H9 (cell line): ENCODE measurements around the gene DLEC1. TPM values are rescaled to one million over a fixed set of nuclear protein-coding genes. Genes with fewer than 3 reads are reported as not detected.

Experiments
- DNase-seq: peaks from one replicate; pipeline ENCODE4 v3.0.0-alpha.2; 2017
- H2AFZ ChIP-seq: one replicate; pipeline ENCODE4 v1.6.1; 2013; ENCODE audit warnings: mild to moderate bottlenecking, low read length, control low read depth, moderate library complexity
- H2AK5ac ChIP-seq: 2 replicates; pipeline ENCODE4 v1.6.1; 2013; ENCODE audit warnings: low read length, control low read depth, mixed read lengths; ENCODE audit not compliant: insufficient read length
- H2BK120ac ChIP-seq: one replicate; pipeline ENCODE4 v1.6.1; 2013; ENCODE audit warnings: low read depth, mild to moderate bottlenecking, low read length, control low read depth, inconsistent platforms; ENCODE audit not compliant: poor library complexity, severe bottlenecking
- H2BK12ac ChIP-seq: 2 replicates; pipeline ENCODE4 v1.6.1; 2013; ENCODE audit warnings: low read length, control low read depth, mixed read lengths, low read depth; ENCODE audit not compliant: insufficient read length
- H2BK15ac ChIP-seq: 2 replicates; pipeline ENCODE4 v1.6.1; 2013; ENCODE audit warnings: low read depth, low read length, control low read depth
- H2BK20ac ChIP-seq: one replicate; pipeline ENCODE4 v1.6.1; 2013; ENCODE audit warnings: low read depth, mild to moderate bottlenecking, low read length, control low read depth, inconsistent platforms; ENCODE audit not compliant: poor library complexity, severe bottlenecking
- H2BK5ac ChIP-seq: 2 replicates; pipeline ENCODE4 v1.6.1; 2013; ENCODE audit warnings: low read length, control low read depth, mixed read lengths; ENCODE audit not compliant: insufficient read length
- H3K14ac ChIP-seq: 2 replicates; pipeline ENCODE4 v1.6.1; 2013; ENCODE audit warnings: low read length, control low read depth; ENCODE audit not compliant: insufficient read depth
- H3K18ac ChIP-seq: 2 replicates; pipeline ENCODE4 v1.6.1; 2013; ENCODE audit warnings: low read depth, mild to moderate bottlenecking, mixed read lengths, low read length, control low read depth; ENCODE audit not compliant: insufficient read length
- H3K23ac ChIP-seq: 2 replicates; pipeline ENCODE4 v1.6.1; 2013; ENCODE audit warnings: low read length, control low read depth, mixed read lengths, low read depth; ENCODE audit not compliant: insufficient read length
- H3K23me2 ChIP-seq: 2 replicates; pipeline ENCODE4 v1.6.1; 2013; ENCODE audit warnings: low read depth, mild to moderate bottlenecking, mixed read lengths, low read length, control low read depth; ENCODE audit not compliant: insufficient read length, poor library complexity, severe bottlenecking
- H3K27ac ChIP-seq: 2 replicates; pipeline ENCODE4 v1.5.1; 2013; ENCODE audit warnings: low read length, control low read depth, mixed read lengths, low read depth; ENCODE audit not compliant: insufficient read length
- H3K27me3 ChIP-seq: 2 replicates; pipeline ENCODE4 v1.6.1; 2013; ENCODE audit warnings: low read length, control low read depth, inconsistent platforms; ENCODE audit not compliant: insufficient read depth
- H3K4ac ChIP-seq: 2 replicates; pipeline ENCODE4 v1.6.1; 2013; ENCODE audit warnings: low read depth, mild to moderate bottlenecking, control low read depth, inconsistent platforms, low read length, moderate library complexity
- H3K4me1 ChIP-seq: 2 replicates; pipeline ENCODE4 v1.6.1; 2013; ENCODE audit warnings: low read length, control low read depth, inconsistent platforms; ENCODE audit not compliant: insufficient read depth
- H3K4me2 ChIP-seq: 2 replicates; pipeline ENCODE4 v1.6.1; 2013; ENCODE audit warnings: low read length, control low read depth, mixed read lengths; ENCODE audit not compliant: insufficient read length, insufficient read depth
- H3K56ac ChIP-seq: 2 replicates; pipeline ENCODE4 v1.6.1; 2013; ENCODE audit warnings: low read depth, mild to moderate bottlenecking, mixed read lengths, low read length, control low read depth; ENCODE audit not compliant: insufficient read length
- H3K79me1 ChIP-seq: 2 replicates; pipeline ENCODE4 v1.6.1; 2013; ENCODE audit warnings: low read depth, mild to moderate bottlenecking, moderate library complexity, low read length, control low read depth, inconsistent platforms; ENCODE audit not compliant: insufficient read depth, poor library complexity, severe bottlenecking
- H3K79me2 ChIP-seq: 2 replicates; pipeline ENCODE4 v1.6.1; 2013; ENCODE audit warnings: low read length, control low read depth, inconsistent platforms; ENCODE audit not compliant: insufficient read depth
- H3K9ac ChIP-seq: 2 replicates; pipeline ENCODE4 v1.6.1; 2013; ENCODE audit warnings: low read length, control low read depth, mixed read lengths; ENCODE audit not compliant: insufficient read length; ENCODE audit errors: extremely low read depth
- H3K9me3 ChIP-seq: one replicate; pipeline ENCODE4 v1.6.1; 2013; ENCODE audit warnings: low read depth, low read length, inconsistent platforms; ENCODE audit not compliant: control insufficient read depth
- H3T11ph ChIP-seq: one replicate; pipeline ENCODE4 v1.6.1; 2013; ENCODE audit warnings: mild to moderate bottlenecking, low read length, control low read depth, inconsistent platforms
- H4K20me1 ChIP-seq: one replicate; pipeline ENCODE4 v1.6.1; 2013; ENCODE audit not compliant: control insufficient read depth, insufficient read length, insufficient read depth
- H4K5ac ChIP-seq: 2 replicates; pipeline ENCODE4 v1.6.1; 2013; ENCODE audit warnings: low read depth, mild to moderate bottlenecking, mixed read lengths, low read length, control low read depth; ENCODE audit not compliant: insufficient read length
- H4K8ac ChIP-seq: replicated peaks from 2 replicates; pipeline ENCODE4 v1.6.1; 2013; ENCODE audit warnings: low read length, control low read depth, mixed read lengths, low read depth; ENCODE audit not compliant: insufficient read length
- H4K91ac ChIP-seq: 2 replicates; pipeline ENCODE4 v1.6.1; 2013; ENCODE audit warnings: low read depth, mild to moderate bottlenecking, moderate library complexity, mixed read lengths, low read length, control low read depth; ENCODE audit not compliant: insufficient read length
- H3K27ac Mint-ChIP-seq, 3 experiments: 2 replicates in 2 of 3; 3 replicates in 1 of 3; pipeline ENCODE4 v1.8.0; 2020 to 2021; ENCODE audit warnings: mixed read lengths in 3 of 3, mild to moderate bottlenecking in 1 of 3, moderate library complexity in 1 of 3
- H3K27me3 Mint-ChIP-seq: 2 replicates; pipeline ENCODE4 v1.8.0; 2021; ENCODE audit warnings: low read depth, mild to moderate bottlenecking, moderate library complexity, mixed read lengths
- H3K36me3 Mint-ChIP-seq, 3 experiments: 2 replicates in 2 of 3; 3 replicates in 1 of 3; pipeline ENCODE4 v1.8.0; 2020 to 2021; ENCODE audit warnings: low read depth in 3 of 3, mixed read lengths in 3 of 3; ENCODE audit not compliant: insufficient read depth in 1 of 3
- H3K4me1 Mint-ChIP-seq, 2 experiments: 2 replicates each; pipeline ENCODE4 v1.8.0; 2020; ENCODE audit warnings: mixed read lengths in 2 of 2
- H3K4me3 Mint-ChIP-seq, 2 experiments: 2 replicates in 1 of 2; 3 replicates in 1 of 2; pipeline ENCODE4 v1.8.0; 2020 to 2021; ENCODE audit warnings: mild to moderate bottlenecking in 2 of 2, mixed read lengths in 2 of 2, moderate library complexity in 1 of 2
- H3K9me3 Mint-ChIP-seq, 2 experiments: 2 replicates in 1 of 2; 3 replicates in 1 of 2; pipeline ENCODE4 v1.8.0; 2020; ENCODE audit warnings: mild to moderate bottlenecking in 2 of 2, mixed read lengths in 2 of 2, moderate library complexity in 1 of 2
- CTCF ChIP-seq: fragments of 200-600 bp; sonication (generic); conservative IDR thresholded peaks from 3 replicates; pipeline ENCODE4 v1.8.0; 2021; ENCODE audit warnings: antibody characterized with exemption, mild to moderate bottlenecking
- WGBS: extraction: QIAGEN DNeasy Blood & Tissue Kit; methylation state at CpG from one replicate; pipeline ENCODE4 v1.1.7; 2013; ENCODE audit warnings: missing lambda C conversion rate, low lambda C conversion rate, mixed read lengths; ENCODE audit not compliant: insufficient read length; ENCODE audit errors: extremely low coverage; 5-methylcytosine and 5-hydroxymethylcytosine counted together
- total RNA-seq: library from RNA; stranded (reverse); gene quantifications from 2 replicates; pipeline ENCODE4 v1.2.1, GENCODE V29; 2021

Gene DLEC1
- total RNA-seq, 1 experiment from 2014 or later = 2.1 TPM

- H3K4me2 ChIP-seq = no peak overlapping the region
- no peaks in the 10 kb centered on the region for H4K20me1 ChIP-seq
- H4K5ac ChIP-seq = no peak overlapping the region
- no peak overlapping the region for H2AK5ac ChIP-seq
- H2BK120ac ChIP-seq = no peak overlapping the region
- H3K79me2 ChIP-seq = no peaks in the 10 kb centered on the region
- no peak overlapping the region for H3K9ac ChIP-seq
- no peaks in the 10 kb centered on the region for H3K9me3 ChIP-seq
- Mint-ChIP-seq H3K36me3 (peaks cover 0 to 18% (median 14%) of the 10 kb centered on the region in 3 experiments; a peak in 6 of 7 replicates), H3K4me3 (no peak overlapping the region; a peak in 1 of 5 replicates), H3K4me1 (peaks cover 7 to 9% of the 10 kb centered on the region in 2 experiments), H3K27me3 (no peaks in the 10 kb centered on the region; the same call in 1 of the 2 replicates), H3K27ac (peak overlapping the region in 2 of 3 experiments; percentile 32 to 83; a peak in 2 of 7 replicates), H3K9me3 (no peaks in the 10 kb centered on the region; a peak in 1 of 5 replicates)
- no peak overlapping the region for H2BK5ac ChIP-seq
- no peak overlapping the region for H3K14ac ChIP-seq
- no peak overlapping the region for H3K56ac ChIP-seq
- H3K23me2 ChIP-seq = no peaks in the 10 kb centered on the region
- H3K4me1 ChIP-seq = no peaks in the 10 kb centered on the region
- no peak overlapping the region for H2BK15ac ChIP-seq
- WGBS = no CpG with 5 or more reads among the region's 14 CpGs
- H4K91ac ChIP-seq = no peak overlapping the region
- no peak overlapping the region for H3K27ac ChIP-seq
- H4K8ac ChIP-seq = no peak overlapping the region
- H3K27me3 ChIP-seq = no peaks in the 10 kb centered on the region
- peak; percentile 70 for TF ChIP-seq CTCF
- H3K4ac ChIP-seq = no peak overlapping the region
- H2AFZ ChIP-seq = no peak overlapping the region
- no peak overlapping the region for H3K23ac ChIP-seq
- H2BK20ac ChIP-seq = no peak overlapping the region
- H3K79me1 ChIP-seq = no peaks in the 10 kb centered on the region
- H3T11ph ChIP-seq = no peak overlapping the region
- no peak overlapping the region for H2BK12ac ChIP-seq
- peak; percentile 60 for DNase-seq
- H3K18ac ChIP-seq = no peak overlapping the region
Measured at GRCh38 chr3:38004415-38005075, 34.5 kb upstream of the DLEC1 start.
